HFFc6 (cell line): ENCODE results near the gene ZSCAN5C. TPM values are rescaled to one million over a fixed set of nuclear protein-coding genes. Genes with fewer than 3 reads are reported as not detected.

ENCODE experiments used
- DNase-seq: peaks from one replicate; pipeline ENCODE4 v3.0.0-alpha.2; 2018
- H3K27ac Mint-ChIP-seq: 2 replicates; pipeline ENCODE4 v1.8.0; 2020; ENCODE audit warnings: mild to moderate bottlenecking, mixed read lengths
- H3K27me3 Mint-ChIP-seq: 2 replicates; pipeline ENCODE4 v1.8.0; 2021; ENCODE audit warnings: mild to moderate bottlenecking, moderate library complexity, mixed read lengths; ENCODE audit not compliant: insufficient read depth
- H3K36me3 Mint-ChIP-seq: 2 replicates; pipeline ENCODE4 v1.8.0; 2021; ENCODE audit warnings: low read depth, mixed read lengths
- H3K4me1 Mint-ChIP-seq: 2 replicates; pipeline ENCODE4 v1.8.0; 2020; ENCODE audit warnings: low read depth, mixed read lengths
- H3K4me3 Mint-ChIP-seq: 2 replicates; pipeline ENCODE4 v1.8.0; 2020; ENCODE audit warnings: mild to moderate bottlenecking, moderate library complexity, mixed read lengths
- H3K9me3 Mint-ChIP-seq: 2 replicates; pipeline ENCODE4 v1.8.0; 2020; ENCODE audit warnings: mild to moderate bottlenecking, mixed read lengths
- total RNA-seq, 6 experiments: library from RNA; stranded (reverse); fragmentation: NEBNext Ultra II Directional; extraction: Animal tissue kit (Norgen Biotek cat#: 25700); gene quantifications; 2 replicates in 1 of 6; 3 replicates in 5 of 6; pipeline ENCODE4 v1.2.3, GENCODE V29; 2021
- TF ChIP-seq, protein P1 (sequence below): fragments of 200-600 bp; sonication (generic); IDR thresholded peaks from 2 replicates; pipeline ENCODE4 v1.5.0; 2021; ENCODE audit warnings: antibody characterized with exemption, mild to moderate bottlenecking

Gene ZSCAN5C
- total RNA-seq, 6 experiments from 2014 or later, result not detected

DNA sequence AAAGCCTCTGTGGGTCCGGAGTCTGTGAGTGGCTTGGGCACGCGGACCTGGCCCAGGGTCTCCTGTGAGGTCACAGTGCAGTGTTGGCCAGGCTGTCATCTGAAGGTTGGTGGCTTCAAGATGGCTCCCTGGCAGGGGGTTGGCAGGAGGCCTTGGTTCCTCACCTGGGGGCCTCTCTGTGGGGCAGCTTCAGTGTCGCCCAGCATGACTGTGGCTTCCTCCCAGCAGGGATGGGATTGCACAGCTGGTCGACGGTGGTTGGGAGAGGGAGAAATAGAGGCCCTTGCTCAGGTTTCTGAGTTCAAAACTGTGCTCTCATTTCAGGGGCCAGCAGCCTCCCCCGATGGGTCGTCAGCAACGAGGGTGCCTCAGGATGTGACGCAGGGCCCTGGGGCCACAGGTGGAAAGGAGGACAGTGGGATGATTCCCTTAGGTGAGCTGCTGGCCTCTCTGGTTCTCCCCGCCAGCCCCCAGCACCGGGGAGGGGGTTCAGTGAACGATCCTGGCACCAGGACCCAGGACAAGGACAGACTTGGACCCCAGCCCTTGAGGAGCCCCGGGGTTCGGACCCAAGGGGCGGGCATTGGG lies 43.8 kb upstream of the ZSCAN5C start:
- Mint-ChIP-seq H3K9me3 (peaks cover 3% of the 10 kb centered on the region; the same call in 1 of the 2 replicates), H3K4me1 (no peaks in the 10 kb centered on the region), H3K36me3 (peaks cover 33% of the 10 kb centered on the region), H3K4me3 (no peak overlapping the region), H3K27me3 (peaks cover 5% of the 10 kb centered on the region), H3K27ac (no peak overlapping the region)
- TF ChIP-seq, protein P1, sequence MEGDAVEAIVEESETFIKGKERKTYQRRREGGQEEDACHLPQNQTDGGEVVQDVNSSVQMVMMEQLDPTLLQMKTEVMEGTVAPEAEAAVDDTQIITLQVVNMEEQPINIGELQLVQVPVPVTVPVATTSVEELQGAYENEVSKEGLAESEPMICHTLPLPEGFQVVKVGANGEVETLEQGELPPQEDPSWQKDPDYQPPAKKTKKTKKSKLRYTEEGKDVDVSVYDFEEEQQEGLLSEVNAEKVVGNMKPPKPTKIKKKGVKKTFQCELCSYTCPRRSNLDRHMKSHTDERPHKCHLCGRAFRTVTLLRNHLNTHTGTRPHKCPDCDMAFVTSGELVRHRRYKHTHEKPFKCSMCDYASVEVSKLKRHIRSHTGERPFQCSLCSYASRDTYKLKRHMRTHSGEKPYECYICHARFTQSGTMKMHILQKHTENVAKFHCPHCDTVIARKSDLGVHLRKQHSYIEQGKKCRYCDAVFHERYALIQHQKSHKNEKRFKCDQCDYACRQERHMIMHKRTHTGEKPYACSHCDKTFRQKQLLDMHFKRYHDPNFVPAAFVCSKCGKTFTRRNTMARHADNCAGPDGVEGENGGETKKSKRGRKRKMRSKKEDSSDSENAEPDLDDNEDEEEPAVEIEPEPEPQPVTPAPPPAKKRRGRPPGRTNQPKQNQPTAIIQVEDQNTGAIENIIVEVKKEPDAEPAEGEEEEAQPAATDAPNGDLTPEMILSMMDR, result no peak
- no peak for DNase-seq

DNA sequence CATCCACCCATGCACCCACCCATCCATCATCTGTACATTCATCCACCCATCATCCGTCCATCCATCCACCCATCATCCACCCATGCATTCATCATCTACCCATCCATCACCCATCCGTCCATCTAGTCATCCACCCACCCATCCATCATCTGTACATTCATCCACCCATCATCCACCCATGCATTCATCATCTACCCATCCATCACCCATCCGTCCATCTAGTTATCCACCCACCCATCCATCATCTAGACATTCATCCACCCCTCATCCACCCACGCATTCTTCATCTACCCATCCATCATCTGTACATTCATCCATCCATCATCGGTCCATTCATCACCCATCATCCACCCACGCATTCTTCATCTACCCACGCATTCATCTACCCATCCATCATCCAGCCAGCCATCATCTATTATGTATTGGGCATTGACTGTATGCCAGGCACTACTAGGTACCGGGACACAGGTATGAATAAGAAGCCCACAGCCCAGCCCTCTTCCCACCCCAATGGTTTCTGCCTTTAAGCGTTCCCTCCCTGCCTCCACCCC lies 43.0 kb upstream of the ZSCAN5C start:
- H3K27me3 Mint-ChIP-seq, result peaks cover 5% of the 10 kb centered on the region
- peaks cover 3% of the 10 kb centered on the region; the same call in 1 of the 2 replicates for H3K9me3 Mint-ChIP-seq
- H3K4me3 Mint-ChIP-seq, result no peak overlapping the region
- no peaks in the 10 kb centered on the region for H3K4me1 Mint-ChIP-seq
- TF ChIP-seq, protein P1, result no peak
- peaks cover 33% of the 10 kb centered on the region for H3K36me3 Mint-ChIP-seq
- DNase-seq, result no peak
- no peak overlapping the region for H3K27ac Mint-ChIP-seq

DNA sequence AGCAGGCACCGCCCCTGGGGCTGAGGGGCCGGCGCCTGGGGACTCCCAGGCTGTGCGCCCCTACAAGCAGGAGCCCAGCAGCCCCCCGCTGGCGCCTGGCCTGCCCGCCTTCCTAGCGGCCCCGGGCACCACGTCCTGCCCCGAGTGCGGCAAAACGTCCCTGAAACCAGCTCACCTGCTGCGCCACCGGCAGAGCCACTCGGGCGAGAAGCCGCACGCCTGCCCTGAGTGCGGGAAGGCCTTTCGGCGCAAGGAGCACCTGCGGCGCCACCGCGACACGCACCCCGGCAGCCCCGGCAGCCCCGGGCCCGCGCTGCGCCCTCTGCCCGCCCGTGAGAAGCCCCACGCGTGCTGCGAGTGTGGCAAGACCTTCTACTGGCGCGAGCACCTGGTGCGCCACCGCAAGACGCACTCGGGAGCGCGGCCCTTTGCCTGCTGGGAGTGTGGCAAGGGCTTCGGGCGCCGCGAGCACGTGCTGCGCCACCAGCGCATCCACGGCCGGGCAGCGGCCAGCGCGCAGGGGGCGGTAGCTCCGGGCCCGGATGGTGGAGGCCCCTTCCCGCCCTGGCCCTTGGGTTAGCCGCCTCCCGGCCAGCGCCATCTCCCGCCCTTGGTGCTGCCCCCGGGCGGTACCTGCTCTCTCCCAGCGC lies 42.3 kb upstream of the ZSCAN5C start:
- Mint-ChIP-seq H3K36me3 (peaks cover 33% of the 10 kb centered on the region), H3K4me1 (no peaks in the 10 kb centered on the region), H3K9me3 (peaks cover 3% of the 10 kb centered on the region; the same call in 1 of the 2 replicates), H3K4me3 (no peak overlapping the region), H3K27me3 (peaks cover 5% of the 10 kb centered on the region), H3K27ac (no peak overlapping the region)
- DNase-seq, result no peak
- TF ChIP-seq, protein P1, result no peak

DNA sequence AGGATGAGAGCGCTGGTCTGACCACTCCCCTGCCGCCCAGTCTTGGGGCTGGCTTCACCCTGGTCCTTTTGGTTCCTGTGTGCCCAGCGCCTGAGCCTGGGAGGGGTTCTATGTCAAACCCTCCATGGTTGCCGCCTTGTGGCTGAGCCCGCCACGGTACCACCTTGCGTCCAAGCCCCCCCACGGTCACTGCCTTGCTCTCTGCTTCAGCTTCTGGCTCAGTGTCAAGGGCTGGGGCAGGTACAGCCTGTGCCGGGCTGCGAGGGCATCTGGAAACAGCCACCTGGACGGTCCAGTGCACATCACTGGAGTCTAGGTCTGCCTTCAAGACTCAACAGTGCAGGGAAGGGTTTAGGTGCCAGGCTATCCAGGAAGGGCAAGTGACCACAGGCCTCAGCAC lies 40.5 kb upstream of the ZSCAN5C start:
- Mint-ChIP-seq H3K9me3 (peaks cover 7% of the 10 kb centered on the region; the same call in 1 of the 2 replicates), H3K4me1 (no peaks in the 10 kb centered on the region), H3K36me3 (peaks cover 21% of the 10 kb centered on the region), H3K27ac (no peak overlapping the region), H3K4me3 (no peak overlapping the region), H3K27me3 (peaks cover 6% of the 10 kb centered on the region)
- TF ChIP-seq, protein P1, result no peak
- no peak for DNase-seq

DNA sequence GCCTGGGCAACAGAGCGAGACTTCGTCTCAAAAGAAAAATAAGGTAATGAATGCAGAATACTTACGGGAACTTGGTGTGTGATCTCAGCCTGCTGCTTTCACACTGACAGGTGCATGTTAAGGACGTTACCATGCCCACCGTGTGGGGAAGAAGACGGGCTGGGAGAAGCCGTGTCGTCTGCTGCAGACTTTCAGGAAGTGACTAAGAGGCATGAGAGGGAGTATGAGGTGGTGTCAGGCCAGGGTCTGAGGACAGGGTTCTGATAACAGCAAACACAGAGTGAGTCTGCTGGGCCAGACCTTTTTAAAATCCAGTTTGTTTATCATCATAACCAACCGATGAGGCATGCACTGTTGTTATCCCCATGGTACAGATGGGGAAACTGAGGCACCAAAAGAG lies 39.8 kb upstream of the ZSCAN5C start:
- Mint-ChIP-seq H3K4me3 (no peak overlapping the region), H3K27me3 (peaks cover 8% of the 10 kb centered on the region), H3K4me1 (no peaks in the 10 kb centered on the region), H3K36me3 (peaks cover 21% of the 10 kb centered on the region), H3K27ac (no peak overlapping the region; the same call in 1 of the 2 replicates), H3K9me3 (peaks cover 7% of the 10 kb centered on the region; the same call in 1 of the 2 replicates)
- DNase-seq, result no peak
- TF ChIP-seq, protein P1, result no peak
